ENCODE measurements around the gene HDAC3. TPM values are rescaled to one million over a fixed set of nuclear protein-coding genes. Genes with fewer than 3 reads are reported as not detected.

The HDAC3 gene
- 69.9 TPM for polyA plus RNA-seq (2012; ENCODE audit: low read depth, missing spikeins)

DNA sequence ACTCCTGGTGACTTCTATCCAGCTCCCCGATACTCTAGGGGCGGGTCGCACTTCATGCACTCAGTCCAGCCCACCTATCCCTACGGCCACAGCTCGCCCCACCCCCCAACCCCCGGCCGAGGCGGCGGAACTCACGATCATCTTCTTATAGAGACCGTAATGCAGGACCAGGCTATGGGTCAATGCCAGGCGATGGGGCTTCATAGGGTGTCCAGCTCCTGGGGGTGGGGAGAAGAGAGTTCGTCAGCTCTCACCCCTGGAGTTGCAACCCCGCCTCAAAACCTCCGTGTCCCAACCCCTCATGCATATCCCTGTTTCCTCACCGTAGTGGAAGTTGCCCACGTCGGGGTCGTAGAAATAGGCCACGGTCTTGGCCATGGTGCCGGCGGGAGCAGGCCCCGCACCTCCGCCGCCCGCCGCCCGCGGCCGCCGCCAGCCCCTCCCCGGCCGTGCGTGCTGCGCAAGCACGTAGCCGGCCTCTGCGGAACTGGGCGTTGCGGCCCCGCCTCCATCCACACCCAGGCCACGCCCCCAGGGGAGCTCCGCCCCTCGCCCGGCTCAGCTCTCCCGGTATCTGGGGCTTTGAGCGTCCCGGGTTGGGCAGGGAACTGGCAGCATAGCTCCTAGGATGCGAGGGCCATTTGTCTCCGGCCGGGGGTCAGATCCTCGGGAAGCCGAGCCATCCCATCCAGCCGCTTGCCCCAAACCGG is at the start of gene HDAC3, which contains the start of gene RELL2:
Gene HDAC3 (minus strand): TSS at position 437 of the 710 bp plus-strand sequence. CDS start 59 bp downstream, at position 378.
Gene RELL2 (plus strand): TSS at position 585 of the 710 bp plus-strand sequence. CDS start 1,229 bp downstream, outside the sequence.
- FAIRE-seq (peak; percentile 97), DNase-seq (ENCODE audit: insufficient read length, low spot score) (peak; percentile 90)
- TF ChIP-seq TAF1 (IDR thresholded peaks at IDR 0.05; ENCODE audit: low read depth, low read length) (no peak), SPI1 (IDR thresholded peaks at IDR 0.05; ENCODE audit: low read depth, low read length) (peak; percentile 32; the same call in 1 of the 2 replicates)

DNA sequence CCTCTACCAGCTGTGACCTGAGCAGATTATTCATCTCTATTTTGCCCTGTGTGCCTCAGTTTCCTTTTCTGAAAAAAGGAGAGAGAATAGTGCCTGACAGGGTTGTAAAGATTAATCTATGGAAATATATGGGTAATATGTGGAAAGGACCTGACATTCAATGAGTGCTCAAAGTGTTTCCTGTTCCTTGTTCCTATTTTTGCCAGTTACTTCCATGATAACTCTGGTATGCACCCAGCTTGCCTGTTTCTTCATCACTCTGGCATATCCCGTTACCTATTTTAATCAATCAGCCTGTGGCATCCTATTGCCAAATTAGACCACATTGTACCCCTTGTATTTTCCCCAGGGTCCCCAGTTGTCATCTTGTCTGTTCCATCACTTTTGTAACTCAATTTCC is 48.9 kb upstream of the HDAC3 start:
- FAIRE-seq (no peak), DNase-seq (ENCODE audit: insufficient read length, low spot score) (no peak)
- TF ChIP-seq PAX5 (IDR thresholded peaks at IDR 0.05; ENCODE audit: insufficient read depth, low read length, severe bottlenecking), result no peak
- no peak for TF ChIP-seq TAF1 (IDR thresholded peaks at IDR 0.05; ENCODE audit: low read depth, low read length)
- no peak for TF ChIP-seq POLR2AphosphoS5 (IDR thresholded peaks at IDR 0.05; ENCODE audit: low read depth, low read length)
- TF ChIP-seq POLR2A (IDR thresholded peaks at IDR 0.05; ENCODE audit: low read depth, low read length), result no peak
- TF ChIP-seq POU2F2 (IDR thresholded peaks at IDR 0.05; ENCODE audit: low read depth, low read length), result no peak
- no peak for TF ChIP-seq SPI1 (IDR thresholded peaks at IDR 0.05; ENCODE audit: low read depth, low read length)

DNA sequence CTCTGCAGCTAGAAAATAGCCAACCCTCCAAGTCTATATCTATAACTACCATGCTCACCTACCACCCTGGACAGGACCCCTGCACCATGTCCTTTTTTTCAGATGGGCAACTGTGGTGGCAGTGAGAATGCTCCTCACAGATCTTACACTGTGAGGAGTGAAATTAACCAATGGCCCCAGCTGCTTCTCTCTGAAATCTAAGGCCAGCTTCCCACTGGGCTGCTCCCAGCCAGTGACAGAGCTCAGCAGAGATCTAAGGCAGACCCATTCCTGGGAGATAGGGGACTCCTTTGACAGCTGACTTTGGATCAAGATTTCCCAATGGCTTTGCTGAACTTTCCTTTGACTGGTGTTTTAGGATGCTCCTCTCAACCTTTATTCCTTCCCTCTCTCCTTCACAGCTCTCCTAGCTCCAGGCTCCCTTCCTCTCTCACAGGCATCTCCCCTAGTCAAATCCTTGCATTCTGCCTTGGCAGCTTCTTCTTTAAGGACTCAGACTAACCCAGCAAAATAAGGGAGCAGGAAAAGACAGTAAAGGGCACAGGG is 47.0 kb upstream of the HDAC3 start:
- no peak for TF ChIP-seq POLR2A (IDR thresholded peaks at IDR 0.05; ENCODE audit: low read depth, low read length)
- no peak for TF ChIP-seq POU2F2 (IDR thresholded peaks at IDR 0.05; ENCODE audit: low read depth, low read length)
- no peak for TF ChIP-seq PAX5 (IDR thresholded peaks at IDR 0.05; ENCODE audit: insufficient read depth, low read length, severe bottlenecking)
- no peak for TF ChIP-seq TAF1 (IDR thresholded peaks at IDR 0.05; ENCODE audit: low read depth, low read length)
- TF ChIP-seq POLR2AphosphoS5 (IDR thresholded peaks at IDR 0.05; ENCODE audit: low read depth, low read length), result no peak
- no peak for TF ChIP-seq SPI1 (IDR thresholded peaks at IDR 0.05; ENCODE audit: low read depth, low read length)
- DNase-seq (ENCODE audit: insufficient read length, low spot score), result no peak
- no peak for FAIRE-seq

- no peak for FAIRE-seq
- DNase-seq (ENCODE audit: insufficient read length, low spot score), result no peak
- no peak for TF ChIP-seq POLR2A (IDR thresholded peaks at IDR 0.05; ENCODE audit: low read depth, low read length)
- no peak for TF ChIP-seq TAF1 (IDR thresholded peaks at IDR 0.05; ENCODE audit: low read depth, low read length)
- TF ChIP-seq SPI1 (IDR thresholded peaks at IDR 0.05; ENCODE audit: low read depth, low read length), result no peak
- no peak for TF ChIP-seq POU2F2 (IDR thresholded peaks at IDR 0.05; ENCODE audit: low read depth, low read length)
- TF ChIP-seq PAX5 (IDR thresholded peaks at IDR 0.05; ENCODE audit: insufficient read depth, low read length, severe bottlenecking), result no peak
- no peak for TF ChIP-seq POLR2AphosphoS5 (IDR thresholded peaks at IDR 0.05; ENCODE audit: low read depth, low read length)
Observed at GRCh38 chr5:141681695-141682641, 45.3 kb upstream of the HDAC3 start, which contains the start of gene ARAP3. Gene ARAP3 (minus strand): TSS chr5:141682230. CDS start chr5:141680486, 1,744 bp downstream.

DNA sequence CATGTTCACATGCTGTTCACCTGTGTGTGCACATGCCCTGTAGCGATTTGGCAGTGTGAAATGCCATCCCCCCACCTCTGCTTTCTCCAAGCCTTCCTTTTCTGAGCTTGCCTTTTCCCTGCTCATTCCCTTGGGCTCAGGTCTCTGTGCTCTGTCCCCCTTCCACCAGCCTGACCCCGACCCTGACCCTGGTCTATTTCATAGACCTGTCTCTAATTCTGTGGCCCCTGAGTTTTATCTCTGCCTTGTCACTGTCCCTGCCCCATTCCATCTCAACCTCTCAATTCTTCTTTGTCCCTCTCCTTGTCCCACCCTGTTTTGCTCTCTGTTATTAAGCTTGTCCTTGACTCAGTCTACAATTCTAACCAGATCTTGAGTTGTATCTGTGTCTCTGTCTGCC is 44.6 kb upstream of the HDAC3 start:
- TF ChIP-seq PAX5 (IDR thresholded peaks at IDR 0.05; ENCODE audit: insufficient read depth, low read length, severe bottlenecking) (no peak), POLR2AphosphoS5 (IDR thresholded peaks at IDR 0.05; ENCODE audit: low read depth, low read length) (no peak), POU2F2 (IDR thresholded peaks at IDR 0.05; ENCODE audit: low read depth, low read length) (no peak), POLR2A (IDR thresholded peaks at IDR 0.05; ENCODE audit: low read depth, low read length) (no peak), TAF1 (IDR thresholded peaks at IDR 0.05; ENCODE audit: low read depth, low read length) (no peak), SPI1 (IDR thresholded peaks at IDR 0.05; ENCODE audit: low read depth, low read length) (no peak)
- no peak for DNase-seq (ENCODE audit: insufficient read length, low spot score)

DNA sequence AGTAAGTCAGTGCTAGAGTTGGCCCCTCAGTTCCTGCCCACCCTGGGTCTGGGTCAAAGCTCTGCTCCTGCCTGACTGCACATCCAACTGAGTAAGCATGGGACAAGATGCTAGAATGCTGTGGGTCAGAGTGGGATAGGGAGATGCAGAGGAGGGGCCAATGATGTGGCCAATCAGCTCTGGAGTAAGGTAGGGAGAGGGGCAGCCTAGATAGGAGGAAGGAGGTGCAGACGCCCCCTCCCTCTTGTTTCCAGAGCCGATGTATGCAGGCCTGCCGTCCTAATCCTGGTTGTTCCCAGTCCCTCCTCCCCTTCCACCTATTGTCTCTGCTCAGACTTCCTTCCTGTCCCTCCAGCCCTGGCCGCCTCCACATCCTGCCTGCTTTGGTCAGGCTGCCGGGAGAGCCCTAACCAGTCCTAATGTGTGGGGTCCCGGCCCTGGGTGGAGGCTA is 44.1 kb upstream of the HDAC3 start:
- DNase-seq (ENCODE audit: insufficient read length, low spot score) (no peak), FAIRE-seq (no peak)

More for the DNA sequence above, 44.6 kb upstream of the HDAC3 start:
- FAIRE-seq, result no peak

GRCh38 chr5:141680178-141680577 is 43.5 kb upstream of the HDAC3 start:
- DNase-seq (ENCODE audit: insufficient read length, low spot score) (no peak), FAIRE-seq (no peak)
- no peak for TF ChIP-seq POLR2AphosphoS5 (IDR thresholded peaks at IDR 0.05; ENCODE audit: low read depth, low read length)
- TF ChIP-seq SPI1 (IDR thresholded peaks at IDR 0.05; ENCODE audit: low read depth, low read length), result no peak
- TF ChIP-seq PAX5 (IDR thresholded peaks at IDR 0.05; ENCODE audit: insufficient read depth, low read length, severe bottlenecking), result no peak
- TF ChIP-seq POU2F2 (IDR thresholded peaks at IDR 0.05; ENCODE audit: low read depth, low read length), result no peak
- TF ChIP-seq POLR2A (IDR thresholded peaks at IDR 0.05; ENCODE audit: low read depth, low read length), result no peak
- no peak for TF ChIP-seq TAF1 (IDR thresholded peaks at IDR 0.05; ENCODE audit: low read depth, low read length)

More for the DNA sequence above, 44.1 kb upstream of the HDAC3 start:
- TF ChIP-seq POLR2AphosphoS5 (IDR thresholded peaks at IDR 0.05; ENCODE audit: low read depth, low read length) (no peak), POLR2A (IDR thresholded peaks at IDR 0.05; ENCODE audit: low read depth, low read length) (no peak), SPI1 (IDR thresholded peaks at IDR 0.05; ENCODE audit: low read depth, low read length) (no peak), TAF1 (IDR thresholded peaks at IDR 0.05; ENCODE audit: low read depth, low read length) (no peak), POU2F2 (IDR thresholded peaks at IDR 0.05; ENCODE audit: low read depth, low read length) (no peak), PAX5 (IDR thresholded peaks at IDR 0.05; ENCODE audit: insufficient read depth, low read length, severe bottlenecking) (no peak)

DNA sequence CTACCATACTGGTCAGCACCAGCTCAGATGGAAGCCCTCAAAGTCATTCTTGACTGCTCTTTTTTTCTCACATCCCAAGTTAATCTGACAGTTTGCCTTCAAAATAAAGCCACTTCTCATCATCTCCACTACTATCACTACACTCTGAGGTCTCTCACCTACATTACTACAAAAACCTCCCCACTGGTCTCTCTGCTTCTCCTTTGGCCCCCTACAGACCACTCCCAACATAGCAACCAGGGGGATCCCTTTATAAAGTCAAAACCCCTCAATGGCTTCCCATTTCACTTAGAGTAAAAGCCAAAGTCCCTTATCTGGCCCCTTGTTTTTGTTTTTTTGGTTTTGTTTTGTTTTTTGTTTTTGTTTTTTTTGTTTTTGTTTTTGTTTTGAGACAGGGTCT is 40.8 kb upstream of the HDAC3 start:
- no peak for DNase-seq (ENCODE audit: insufficient read length, low spot score)
- TF ChIP-seq POU2F2 (IDR thresholded peaks at IDR 0.05; ENCODE audit: low read depth, low read length), result no peak
- FAIRE-seq, result no peak

DNA sequence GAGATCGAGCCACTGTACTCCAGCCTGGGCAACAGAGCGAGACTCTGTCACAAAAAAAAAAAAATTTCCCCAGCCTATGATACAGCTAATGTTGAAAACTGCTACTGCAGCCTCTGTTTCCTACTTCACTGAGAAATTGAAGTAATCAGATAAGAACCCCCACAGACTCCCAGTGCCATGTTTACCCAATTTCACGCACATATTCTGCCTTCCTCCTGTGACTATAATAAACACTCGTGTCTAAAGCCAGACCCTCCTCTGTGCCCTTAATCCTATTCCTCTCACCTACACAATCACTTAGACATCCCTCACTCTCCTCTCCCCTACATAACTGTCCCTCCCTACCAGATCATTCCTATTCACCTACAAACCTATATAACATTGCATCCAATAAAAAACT is 39.0 kb upstream of the HDAC3 start:
- no peak for TF ChIP-seq SPI1 (IDR thresholded peaks at IDR 0.05; ENCODE audit: low read depth, low read length)
- no peak for TF ChIP-seq POLR2AphosphoS5 (IDR thresholded peaks at IDR 0.05; ENCODE audit: low read depth, low read length)
- no peak for TF ChIP-seq POLR2A (IDR thresholded peaks at IDR 0.05; ENCODE audit: low read depth, low read length)
- no peak for TF ChIP-seq TAF1 (IDR thresholded peaks at IDR 0.05; ENCODE audit: low read depth, low read length)
- no peak for TF ChIP-seq POU2F2 (IDR thresholded peaks at IDR 0.05; ENCODE audit: low read depth, low read length)
- no peak for TF ChIP-seq PAX5 (IDR thresholded peaks at IDR 0.05; ENCODE audit: insufficient read depth, low read length, severe bottlenecking)
- FAIRE-seq (no peak), DNase-seq (ENCODE audit: insufficient read length, low spot score) (no peak)
